Endothelial cell of umbilical vein (primary cell): Measurements from ENCODE around the gene CLIC6. TPM values are rescaled to one million over a fixed set of nuclear protein-coding genes. Genes with fewer than 3 reads are reported as not detected.

ENCODE experiments used
- BruUV-seq: library from RNA; stranded (reverse); fragments of 400-500 nt; replicated peaks from 2 replicates; lab custom pipeline; 2021; lab: Mats Ljungman, UMichigan
- CTCF ChIA-PET: fragments of 300-600, 350-600 bp; sonication (Branson Sonifier 250); formaldehyde crosslinking; loops from one replicate; lab custom pipeline; 2021; ENCODE audit warnings: antibody characterized with exemption, inconsistent platforms; lab: Charles Lee
- POLR2A ChIA-PET: fragments of 300-600, 350-600 bp; sonication (Branson Sonifier 250); formaldehyde crosslinking; loops from one replicate; lab custom pipeline; 2021; ENCODE audit warnings: antibody characterized with exemption, inconsistent platforms; lab: Charles Lee
- DNase-seq: peaks from one replicate; pipeline ENCODE4 v3.0.0-alpha.2; 2011; ENCODE audit warnings: low read depth, low spot score
- FAIRE-seq: peaks from 2 replicates; lab custom pipeline; 2011; peaks lifted over from hg19 to GRCh38; lab: Jason Lieb, UNC
- H2AFZ ChIP-seq: 2 replicates; pipeline ENCODE4 v1.6.0; 2012; ENCODE audit warnings: low read depth, low read length, control low read depth, inconsistent platforms
- H3K27ac ChIP-seq: 2 replicates; pipeline ENCODE4 v1.5.1; 2011; ENCODE audit warnings: low read depth, mild to moderate bottlenecking, control low read depth, low read length, moderate library complexity; ENCODE audit not compliant: insufficient read depth
- H3K27me3 ChIP-seq, 2 experiments: 2 replicates each; pipeline versions ENCODE4 v1.6.0 to v1.6.1; 2011; ENCODE audit warnings: low read length in 2 of 2, mixed read lengths in 1 of 2; ENCODE audit not compliant: control insufficient read depth in 2 of 2, insufficient read depth in 2 of 2
- H3K36me3 ChIP-seq, 2 experiments: 2 replicates in 1 of 2; 3 replicates in 1 of 2; pipeline ENCODE4 v1.5.1; 2011; ENCODE audit warnings: low read length in 2 of 2, mild to moderate bottlenecking in 1 of 2, moderate library complexity in 1 of 2; ENCODE audit not compliant: control insufficient read depth in 2 of 2, insufficient read depth in 2 of 2; ENCODE audit errors: extremely low read depth in 1 of 2
- H3K4me1 ChIP-seq: 3 replicates; pipeline ENCODE4 v1.5.1; 2011; ENCODE audit warnings: mild to moderate bottlenecking, low read length; ENCODE audit not compliant: control insufficient read depth, insufficient read depth; ENCODE audit errors: extremely low read depth
- H3K4me2 ChIP-seq: 2 replicates; pipeline ENCODE4 v1.6.1; 2011; ENCODE audit warnings: low read length, control low read depth, mixed read lengths; ENCODE audit not compliant: insufficient read depth
- H3K4me3 ChIP-seq, 3 experiments: fragments of 200-600 bp in 1 of 3; sonication (generic), shearing (Covaris generic) in 1 of 3; replicated peaks in 1 of 3; 2 replicates each; pipeline ENCODE4 v1.5.1; 2011 to 2016; ENCODE audit warnings: control low read depth in 3 of 3, low read length in 3 of 3, mild to moderate bottlenecking in 2 of 3, inconsistent platforms in 1 of 3, low read depth in 1 of 3, moderate library complexity in 1 of 3; ENCODE audit not compliant: insufficient read depth in 1 of 3
- H3K79me2 ChIP-seq: 2 replicates; pipeline ENCODE4 v1.6.0; 2012; ENCODE audit warnings: low read length, inconsistent platforms; ENCODE audit not compliant: control insufficient read depth, insufficient read depth
- H3K9ac ChIP-seq: replicated peaks from 2 replicates; pipeline ENCODE3; 2011; ENCODE audit warnings: low read length, control low read depth; ENCODE audit not compliant: insufficient read depth; ENCODE audit errors: extremely low read depth
- H3K9me1 ChIP-seq: replicated peaks from 3 replicates; pipeline ENCODE4 v1.6.0; 2011; ENCODE audit warnings: mild to moderate bottlenecking, low read length; ENCODE audit not compliant: control insufficient read depth, insufficient read depth; ENCODE audit errors: extremely low read depth
- H3K9me3 ChIP-seq: replicated peaks from 2 replicates; pipeline ENCODE4 v1.5.1; 2012; ENCODE audit warnings: low read length, inconsistent platforms; ENCODE audit not compliant: control insufficient read depth, insufficient read depth
- H4K20me1 ChIP-seq: replicated peaks from 2 replicates; pipeline ENCODE3; 2011; ENCODE audit warnings: mild to moderate bottlenecking, low read length; ENCODE audit not compliant: control insufficient read depth, insufficient read depth; ENCODE audit errors: extremely low read depth
- EZH2 ChIP-seq: IDR thresholded peaks from 2 replicates; pipeline ENCODE4 v1.6.1; 2012; ENCODE audit warnings: borderline replicate concordance, low read depth, mild to moderate bottlenecking, moderate library complexity, low read length, inconsistent platforms; ENCODE audit not compliant: severe bottlenecking
- FOS ChIP-seq: IDR thresholded peaks from 2 replicates; pipeline ENCODE4 v1.6.1; 2011; ENCODE audit warnings: mild to moderate bottlenecking, low read length, moderate library complexity, borderline replicate concordance; ENCODE audit not compliant: insufficient read depth
- JUN ChIP-seq: IDR thresholded peaks from 2 replicates; pipeline ENCODE4 v1.6.1; 2011; ENCODE audit warnings: borderline replicate concordance, low read depth; ENCODE audit not compliant: insufficient read length, insufficient read depth
- POLR2A ChIP-seq: IDR thresholded peaks from 2 replicates; pipeline ENCODE4 v1.6.1; 2012; ENCODE audit warnings: low read depth, mild to moderate bottlenecking, control low read depth, low read length
- POLR2AphosphoS5 ChIP-seq: IDR thresholded peaks from 2 replicates; pipeline ENCODE4 v1.6.1; 2012; ENCODE audit warnings: low read depth, mild to moderate bottlenecking, control low read depth, low read length, moderate library complexity; ENCODE audit not compliant: insufficient read depth
- dilution Hi-C: fragments of 300-500 bp; cut with MboI; formaldehyde crosslinking; loops from one replicate; pipeline ENCODE4 v1.15.0; 2019; ENCODE audit warnings: low sequenced_read_pairs; ENCODE audit not compliant: extremely low pct_ligation_motif_present
- intact Hi-C: fragments of 100-400 bp; cut with micrococcal nuclease; formaldehyde crosslinking; loops from one replicate; pipeline ENCODE4 v1.10.0; 2022
- polyA plus RNA-seq, 4 experiments: library from polyadenylated mRNA; depleted of rRNA in 3 of 4; stranded (reverse) in 3 of 4; unstranded in 1 of 4; fragments of >200 nt; gene quantifications; 2 replicates each; pipeline versions ENCODE4 v1.2.1 to v1.2.3, GENCODE V29; 2011 to 2012; ENCODE audit warnings: missing spikeins in 1 of 4
- total RNA-seq: library from RNA; stranded (reverse); gene quantifications from 2 replicates; pipeline ENCODE4 v1.2.3, GENCODE V29; 2021
- TF ChIP-seq, protein P1 (sequence below), 2 donors: IDR thresholded peaks; 1 replicate in 1 of 2; 2 replicates in 1 of 2; pipeline ENCODE4 v1.5.1; 2011; ENCODE audit warnings: low read length in 2 of 2, mild to moderate bottlenecking in 2 of 2, moderate library complexity in 2 of 2, control low read depth in 1 of 2, inconsistent platforms in 1 of 2, low read depth in 1 of 2; ENCODE audit not compliant: insufficient read depth in 1 of 2; ENCODE audit errors: extremely low read depth in 1 of 2
- TF ChIP-seq, protein P2 (sequence below): IDR thresholded peaks from 2 replicates; pipeline ENCODE4 v1.6.1; 2011; ENCODE audit not compliant: insufficient read depth, insufficient read length

CLIC6 gene
- total and polyA plus RNA-seq, 2 donors (not counting 3 experiments of a cell fraction or from before 2014, with no cell fraction given): not detected

DNA sequence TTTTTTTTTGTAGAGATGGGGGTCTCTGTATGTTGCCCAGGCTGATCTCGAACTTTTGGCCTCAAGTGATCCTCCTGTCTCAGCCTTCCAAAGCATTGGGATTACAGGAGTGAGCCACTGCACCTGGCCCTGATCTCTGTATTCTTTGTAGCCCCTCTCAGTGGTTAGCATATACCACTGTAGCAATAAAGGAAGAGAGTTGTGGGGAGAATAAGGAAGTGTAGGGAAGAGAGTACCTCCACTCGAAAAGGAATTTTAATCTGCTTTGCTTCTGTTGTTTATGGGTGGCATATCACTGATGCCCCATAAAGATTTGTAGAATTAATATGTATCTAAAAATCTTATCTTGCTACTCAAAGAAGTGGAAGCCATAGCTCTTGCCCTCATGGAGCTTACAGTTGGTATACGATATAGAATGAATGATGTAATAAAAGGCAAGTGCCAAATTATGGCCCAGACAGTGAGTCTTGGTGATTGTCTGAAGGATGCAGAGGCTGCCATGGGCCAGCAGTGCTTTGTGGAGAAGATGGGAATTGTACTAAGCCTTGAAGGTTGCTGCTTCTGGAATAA is 96.0 kb downstream of the CLIC6 start:
- ChIA-PET CTCF (interaction anchor here (6.1 kb wide), 1 partner anchor 19 kb away, joined by 26 read pairs; no protein-coding TSS in a partner anchor), POLR2A (no interaction called here)
- Histone ChIP-seq H3K9ac (no peak overlapping the region), H3K9me1 (no peaks in the 10 kb centered on the region), H2AFZ (no peak overlapping the region), H3K4me2 (no peak overlapping the region), H3K27me3 (peaks cover 3 to 7% of the 10 kb centered on the region in 2 experiments), H3K9me3 (no peaks in the 10 kb centered on the region), H3K27ac (no peak overlapping the region), H3K4me1 (no peaks in the 10 kb centered on the region), H4K20me1 (no peaks in the 10 kb centered on the region), H3K36me3 (no peaks in the 10 kb centered on the region), H3K79me2 (no peaks in the 10 kb centered on the region), H3K4me3 (no peak overlapping the region)
- BruUV-seq: no TSS peak
- DNase-seq (no peak), FAIRE-seq (no peak)
- dilution Hi-C loops (no loop called here), intact Hi-C loops (no loop called here)
- TF ChIP-seq EZH2 (no peak), POLR2AphosphoS5 (no peak), FOS (no peak), POLR2A (no peak), JUN (no peak)
- TF ChIP-seq, protein P1, sequence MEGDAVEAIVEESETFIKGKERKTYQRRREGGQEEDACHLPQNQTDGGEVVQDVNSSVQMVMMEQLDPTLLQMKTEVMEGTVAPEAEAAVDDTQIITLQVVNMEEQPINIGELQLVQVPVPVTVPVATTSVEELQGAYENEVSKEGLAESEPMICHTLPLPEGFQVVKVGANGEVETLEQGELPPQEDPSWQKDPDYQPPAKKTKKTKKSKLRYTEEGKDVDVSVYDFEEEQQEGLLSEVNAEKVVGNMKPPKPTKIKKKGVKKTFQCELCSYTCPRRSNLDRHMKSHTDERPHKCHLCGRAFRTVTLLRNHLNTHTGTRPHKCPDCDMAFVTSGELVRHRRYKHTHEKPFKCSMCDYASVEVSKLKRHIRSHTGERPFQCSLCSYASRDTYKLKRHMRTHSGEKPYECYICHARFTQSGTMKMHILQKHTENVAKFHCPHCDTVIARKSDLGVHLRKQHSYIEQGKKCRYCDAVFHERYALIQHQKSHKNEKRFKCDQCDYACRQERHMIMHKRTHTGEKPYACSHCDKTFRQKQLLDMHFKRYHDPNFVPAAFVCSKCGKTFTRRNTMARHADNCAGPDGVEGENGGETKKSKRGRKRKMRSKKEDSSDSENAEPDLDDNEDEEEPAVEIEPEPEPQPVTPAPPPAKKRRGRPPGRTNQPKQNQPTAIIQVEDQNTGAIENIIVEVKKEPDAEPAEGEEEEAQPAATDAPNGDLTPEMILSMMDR (IDR thresholded peaks at IDR 0.05; ENCODE audit: extremely low read depth in 1 of 2, insufficient read depth in 1 of 2, low read depth in 1 of 2, low read length in 2 of 2): no peak
- TF ChIP-seq, protein P2, sequence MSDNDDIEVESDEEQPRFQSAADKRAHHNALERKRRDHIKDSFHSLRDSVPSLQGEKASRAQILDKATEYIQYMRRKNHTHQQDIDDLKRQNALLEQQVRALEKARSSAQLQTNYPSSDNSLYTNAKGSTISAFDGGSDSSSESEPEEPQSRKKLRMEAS: no peak
